K562 (cell line): ENCODE results near the gene TMTC2. TPM values are rescaled to one million over a fixed set of nuclear protein-coding genes. Genes with fewer than 3 reads are reported as not detected.

ENCODE experiments used
- ATAC-seq: fragments of 200-7000 bp; cut with Tn5 transposase; 3 replicates; pipeline ENCODE4 v1.9.1; 2020; ENCODE audit warnings: moderate library complexity
- BruUV-seq: library from RNA; stranded (reverse); fragments of 400-500 nt; replicated peaks from 2 replicates; lab custom pipeline; 2021; lab: Mats Ljungman, UMichigan
- CTCF ChIA-PET: fragments of 300-600 bp; formaldehyde crosslinking; extraction: SDS; loops from one replicate; lab custom pipeline; 2021; ENCODE audit warnings: low intra/inter-chr PET ratio; lab: Yijun Ruan, JAX
- POLR2A ChIA-PET: fragments of 300-600, 350-650 bp; sonication (Branson Sonifier 250); formaldehyde crosslinking; extraction: SDS; loops from one replicate; lab custom pipeline; 2021; ENCODE audit warnings: antibody characterized with exemption, inconsistent platforms; lab: Yijun Ruan, JAX
- DNase-seq, 4 experiments: peaks; one replicate each; pipeline versions ENCODE4 v3.0.0 to v3.0.0-alpha.2; 2011 to 2018; ENCODE audit warnings: low spot score in 3 of 4, mixed read lengths in 3 of 4; ENCODE audit errors: extremely low read depth in 1 of 4
- FAIRE-seq: peaks from 2 replicates; lab custom pipeline; 2011; peaks lifted over from hg19 to GRCh38; lab: Jason Lieb, UNC
- H2AFZ ChIP-seq: 2 replicates; pipeline ENCODE4 v1.6.0; 2011; ENCODE audit warnings: low read depth, low read length, control low read depth, inconsistent platforms
- H3K27ac ChIP-seq: fragments of 200-600 bp; 3 replicates; pipeline ENCODE4 v1.8.0; 2011; ENCODE audit warnings: low read depth, mild to moderate bottlenecking, control low read depth, inconsistent platforms, low read length, moderate library complexity, mixed read lengths; ENCODE audit errors: extremely low read depth
- H3K27me3 ChIP-seq, 2 experiments: fragments of 300-600 bp in 1 of 2; 2 replicates in 1 of 2; 3 replicates in 1 of 2; pipeline versions ENCODE4 v1.6.0 to v1.8.0; 2011; ENCODE audit warnings: inconsistent platforms in 2 of 2, low read length in 2 of 2, mild to moderate bottlenecking in 1 of 2, mixed read lengths in 1 of 2, moderate library complexity in 1 of 2; ENCODE audit not compliant: control insufficient read depth in 2 of 2, insufficient read depth in 2 of 2
- H3K36me3 ChIP-seq: fragments of 300-600 bp; 3 replicates; pipeline ENCODE4 v1.8.0; 2011; ENCODE audit warnings: mild to moderate bottlenecking, low read length, inconsistent platforms; ENCODE audit not compliant: control insufficient read depth, insufficient read depth
- H3K4me1 ChIP-seq, 2 experiments: fragments of 200-600 bp in 1 of 2; replicated peaks in 1 of 2; 2 replicates in 1 of 2; 3 replicates in 1 of 2; pipeline versions ENCODE4 v1.5.1 to v1.8.0; 2011; ENCODE audit warnings: inconsistent platforms in 2 of 2, low read length in 2 of 2, mild to moderate bottlenecking in 1 of 2, mixed read lengths in 1 of 2, moderate library complexity in 1 of 2; ENCODE audit not compliant: control insufficient read depth in 2 of 2, insufficient read depth in 2 of 2
- H3K4me2 ChIP-seq: 2 replicates; pipeline ENCODE4 v1.6.1; 2011; ENCODE audit warnings: low read length, control low read depth, inconsistent platforms, mixed read lengths; ENCODE audit not compliant: insufficient read depth
- H3K4me3 ChIP-seq: fragments of 200-600 bp; sonication (generic), shearing (Covaris generic); 2 replicates; pipeline ENCODE4 v1.5.1; 2016; ENCODE audit warnings: control low read depth, inconsistent platforms
- H3K79me2 ChIP-seq: fragments of 200-600 bp; 3 replicates; pipeline ENCODE4 v1.8.0; 2011; ENCODE audit warnings: low read length, inconsistent platforms; ENCODE audit not compliant: control insufficient read depth, insufficient read depth
- H3K9ac ChIP-seq, 2 experiments: 2 replicates each; pipeline versions ENCODE4 v1.6.0 to v1.6.1; 2011; ENCODE audit warnings: low read depth in 2 of 2, low read length in 2 of 2, control low read depth in 1 of 2, inconsistent platforms in 1 of 2, mild to moderate bottlenecking in 1 of 2, mixed read lengths in 1 of 2; ENCODE audit not compliant: insufficient read depth in 1 of 2
- H3K9me1 ChIP-seq: one replicate; pipeline ENCODE4 v1.6.0; 2011; ENCODE audit warnings: inconsistent platforms, mild to moderate bottlenecking, low read length, moderate library complexity; ENCODE audit not compliant: control insufficient read depth, insufficient read depth
- H3K9me3 ChIP-seq: replicated peaks from 2 replicates; pipeline ENCODE4 v1.5.1; 2011; ENCODE audit warnings: low read depth, low read length, inconsistent platforms; ENCODE audit not compliant: control insufficient read depth, insufficient read depth
- H4K20me1 ChIP-seq: replicated peaks from 2 replicates; pipeline ENCODE4 v1.6.1; 2011; ENCODE audit warnings: low read length, inconsistent platforms, mixed read lengths; ENCODE audit not compliant: control insufficient read depth, insufficient read depth
- ATF2 ChIP-seq: sonication (generic); formaldehyde crosslinking; IDR thresholded peaks from 2 replicates; pipeline ENCODE4 v1.8.1; 2022; ENCODE audit warnings: missing genetic modification reagents
- CLOCK ChIP-seq: fragments of 250-450 bp; sonication (Bioruptor Pico); IDR thresholded peaks from 2 replicates; pipeline ENCODE4 v1.4.0; 2020; ENCODE audit warnings: mild to moderate bottlenecking, moderate library complexity, borderline replicate concordance
- FOXM1 ChIP-seq, 2 experiments: fragments of 450-650 bp in 1 of 2; sonication (generic) in 1 of 2; formaldehyde crosslinking in 1 of 2; IDR thresholded peaks; 2 replicates each; pipeline versions ENCODE4 v1.6.1 to v1.9.0; 2017 to 2022; ENCODE audit warnings: low read depth in 2 of 2, mild to moderate bottlenecking in 2 of 2, missing genetic modification reagents in 1 of 2, moderate library complexity in 1 of 2
- GTF2E2 ChIP-seq: fragments of 200-800 bp; sonication (Bioruptor generic); IDR thresholded peaks from 2 replicates; pipeline ENCODE4 v1.6.1; 2016; ENCODE audit warnings: missing genetic modification characterization, missing compliant biosample characterization
- NCOA1 ChIP-seq: fragments of 450-650 bp; IDR thresholded peaks from 2 replicates; pipeline ENCODE4 v1.6.1; 2016; ENCODE audit warnings: low read depth
- PHTF2 ChIP-seq: fragments of 250-450 bp; sonication (Bioruptor Pico); IDR thresholded peaks from 2 replicates; pipeline ENCODE4 v1.5.0; 2021; ENCODE audit warnings: mild to moderate bottlenecking
- SMAD1 ChIP-seq: fragments of 150-350 bp; IDR thresholded peaks from 2 replicates; pipeline ENCODE4 v1.6.1; 2014; ENCODE audit warnings: low read length, low read depth; ENCODE audit not compliant: partially characterized antibody
- ZBTB43 ChIP-seq: sonication (generic); formaldehyde crosslinking; IDR thresholded peaks from 2 replicates; pipeline ENCODE4 v1.8.0; 2023; ENCODE audit warnings: mild to moderate bottlenecking, missing genetic modification reagents
- ZFX ChIP-seq: sonication (generic); formaldehyde crosslinking; IDR thresholded peaks from 2 replicates; pipeline ENCODE4 v1.8.0; 2022; ENCODE audit warnings: mild to moderate bottlenecking, missing genetic modification reagents, moderate library complexity
- ZNF174 ChIP-seq: fragments of 250-450 bp; sonication (Bioruptor Pico); IDR thresholded peaks from 2 replicates; pipeline ENCODE4 v1.4.0; 2020; ENCODE audit warnings: mild to moderate bottlenecking
- ZNF696 ChIP-seq: fragments of 250-450 bp; sonication (Bioruptor Pico); conservative IDR thresholded peaks from 2 replicates; pipeline ENCODE4 v1.4.0; 2020; ENCODE audit warnings: mild to moderate bottlenecking, moderate library complexity
- ZNF79 ChIP-seq: fragments of 250-450 bp; sonication (Bioruptor Pico); IDR thresholded peaks from 2 replicates; pipeline ENCODE4 v1.4.0; 2020; ENCODE audit warnings: low read depth, mild to moderate bottlenecking, moderate library complexity
- WGBS: fragments of 100-300 bp; shearing (Covaris generic); methylation state at CpG from one replicate; pipeline ENCODE4 v1.1.6; 2016; ENCODE audit warnings: low coverage, mixed read lengths; ENCODE audit not compliant: insufficient coverage; ENCODE audit errors: missing lambda C conversion rate; 5-methylcytosine and 5-hydroxymethylcytosine counted together
- in situ Hi-C: fragments of 300-500 bp; cut with MboI; formaldehyde crosslinking; loops from 4 replicates; pipeline ENCODE4 v1.15.0; 2018; ENCODE audit warnings: inconsistent platforms, mixed read lengths
- intact Hi-C: fragments of 100-400 bp; cut with micrococcal nuclease; formaldehyde crosslinking; loops from 2 replicates; pipeline ENCODE4 v1.14.2; 2022
- polyA plus RNA-seq, 8 experiments: library from polyadenylated mRNA; depleted of rRNA in 4 of 8; stranded (reverse) in 5 of 8; unstranded in 3 of 8; fragments of >200 nt; fragmentation: Nextera tagmentation in 2 of 8; fragmentation: Illumina TruSeq in 1 of 8; extraction: Ambion mirVana in 2 of 8; extraction: Trizol in 1 of 8; gene quantifications; 2 replicates each; pipeline versions ENCODE4 v1.2.1 to v1.2.3, GENCODE V29; 2011 to 2014; ENCODE audit warnings: inconsistent platforms in 1 of 8, missing spikeins in 1 of 8
- total RNA-seq, 7 experiments: library from RNA; depleted of rRNA in 6 of 7; stranded (reverse); fragments of >200 nt in 6 of 7; fragmentation: Illumina TruSeq in 2 of 7; extraction: Trizol in 2 of 7; gene quantifications; 2 replicates each; pipeline versions ENCODE4 v1.2.1 to v1.2.3, GENCODE V29; 2011 to 2021; ENCODE audit warnings: low replicate concordance in 1 of 7

TMTC2 gene
- total and polyA plus RNA-seq, 9 of the 15 experiments (the other 6 are each of a cell fraction or from before 2014, with no cell fraction given): 0.29 to 1.1 (median 0.55) TPM

GRCh38 chr12:82787016-82787415 lies 100.3 kb downstream of the TMTC2 start:
- in situ Hi-C loops (no loop called here), intact Hi-C loops (no loop called here)
- Histone ChIP-seq H3K4me3 (no peak overlapping the region), H3K27ac (no peak overlapping the region), H3K4me1 (no peaks in the 10 kb centered on the region), H3K9ac (no peak overlapping the region), H3K79me2 (no peaks in the 10 kb centered on the region), H4K20me1 (no peaks in the 10 kb centered on the region), H3K9me1 (no peaks in the 10 kb centered on the region), H3K9me3 (no peaks in the 10 kb centered on the region), H2AFZ (no peak overlapping the region), H3K36me3 (no peaks in the 10 kb centered on the region), H3K4me2 (no peak overlapping the region), H3K27me3 (no peaks in the 10 kb centered on the region)
- ChIA-PET POLR2A (no interaction called here), CTCF (no interaction called here)
- 0% methylated on average over 1 of the region's 1 CpG for WGBS
- FAIRE-seq: no peak
- no peak for ATAC-seq
- no peak for DNase-seq
- no TSS peak for BruUV-seq
- no peak for TF ChIP-seq NCOA1
- no peak for TF ChIP-seq ZNF79 (CRISPR knock-in tag)
- TF ChIP-seq PHTF2: no peak
- TF ChIP-seq ZFX (CRISPR knock-in tag): no peak
- TF ChIP-seq FOXM1 (IDR thresholded peaks at IDR 0.05; ENCODE audit: low read depth): no peak
- TF ChIP-seq FOXM1 (CRISPR knock-in tag; IDR thresholded peaks at IDR 0.05; ENCODE audit: low read depth): no peak
- no peak for TF ChIP-seq ZNF696 (CRISPR knock-in tag)
- TF ChIP-seq ZBTB43 (CRISPR knock-in tag): no peak
- no peak for TF ChIP-seq CLOCK (CRISPR knock-in tag)
- no peak for TF ChIP-seq ATF2 (CRISPR knock-in tag)
- TF ChIP-seq GTF2E2 (tag): no peak
- TF ChIP-seq SMAD1: no peak
- TF ChIP-seq ZNF174 (CRISPR knock-in tag): no peak
